Right renal cortex interstitium (tissue), 3 donors: Measurements from ENCODE around the gene PRDM11. TPM values are rescaled to one million over a fixed set of nuclear protein-coding genes. Genes with fewer than 3 reads are reported as not detected.

ENCODE experiments used
- DNase-seq, 3 donors: peaks; one replicate each; pipeline ENCODE4 v3.0.0-alpha.2; 2013; ENCODE audit warnings: low read depth in 3 of 3, low spot score in 2 of 3
- polyA plus RNA-seq, 3 donors: library from polyadenylated mRNA; unstranded; fragments of 120-200 nt; gene quantifications; one replicate each; pipeline ENCODE4 v1.2.1, GENCODE V29; 2013; ENCODE audit not compliant: insufficient read length in 3 of 3

PRDM11 gene
- polyA plus RNA-seq, 3 donors, result 18.2 to 19.8 (median 18.5) TPM

GRCh38 chr11:45156741-45157140, 10.3 kb downstream of the PRDM11 start:
- no peak for DNase-seq

- no peak for DNase-seq
Measured at GRCh38 chr11:45157247-45158209, 11.1 kb downstream of the PRDM11 start.

GRCh38 chr11:45158210-45158731, 11.8 kb downstream of the PRDM11 start:
- DNase-seq, result no peak

GRCh38 chr11:45158891-45159605, 12.6 kb downstream of the PRDM11 start:
- no peak for DNase-seq

GRCh38 chr11:45159781-45160365, 13.4 kb downstream of the PRDM11 start:
- no peak for DNase-seq

GRCh38 chr11:45161252-45162063, 15.0 kb downstream of the PRDM11 start:
- no peak for DNase-seq

- DNase-seq, result no peak
Measured at GRCh38 chr11:45162064-45162375, 15.6 kb downstream of the PRDM11 start.

- DNase-seq, result no peak
Measured at GRCh38 chr11:45162916-45163879, 16.8 kb downstream of the PRDM11 start.

- DNase-seq, result no peak
Measured at GRCh38 chr11:45163956-45164575, 17.6 kb downstream of the PRDM11 start.

- DNase-seq, result no peak
Measured at GRCh38 chr11:45165386-45165785, 18.9 kb downstream of the PRDM11 start.

- no peak for DNase-seq
Measured at GRCh38 chr11:45165806-45166603, 19.6 kb downstream of the PRDM11 start.

- no peak for DNase-seq
Measured at GRCh38 chr11:45166604-45166897, 20.1 kb downstream of the PRDM11 start.

- DNase-seq, result no peak
Measured at GRCh38 chr11:45167283-45167682, 20.8 kb downstream of the PRDM11 start.

GRCh38 chr11:45168366-45169130, 22.1 kb downstream of the PRDM11 start:
- no peak for DNase-seq

GRCh38 chr11:45169310-45170072, 23.1 kb downstream of the PRDM11 start:
- DNase-seq, result no peak

- no peak for DNase-seq
Measured at GRCh38 chr11:45170484-45170883, 24.0 kb downstream of the PRDM11 start.

- DNase-seq, result no peak
Measured at GRCh38 chr11:45171550-45171949, 25.1 kb downstream of the PRDM11 start.
